Endothelial cell of umbilical vein (primary cell): ENCODE results near the gene GALNT9. TPM values are rescaled to one million over a fixed set of nuclear protein-coding genes. Genes with fewer than 3 reads are reported as not detected.

Experiments used
- BruUV-seq: library from RNA; stranded (reverse); fragments of 400-500 nt; replicated peaks from 2 replicates; lab custom pipeline; 2021; lab: Mats Ljungman, UMichigan
- CTCF ChIA-PET: fragments of 300-600, 350-600 bp; sonication (Branson Sonifier 250); formaldehyde crosslinking; loops from one replicate; lab custom pipeline; 2021; ENCODE audit warnings: antibody characterized with exemption, inconsistent platforms; lab: Charles Lee
- POLR2A ChIA-PET: fragments of 300-600, 350-600 bp; sonication (Branson Sonifier 250); formaldehyde crosslinking; loops from one replicate; lab custom pipeline; 2021; ENCODE audit warnings: antibody characterized with exemption, inconsistent platforms; lab: Charles Lee
- DNase-seq: peaks from one replicate; pipeline ENCODE4 v3.0.0-alpha.2; 2011; ENCODE audit warnings: low read depth, low spot score
- FAIRE-seq: peaks from 2 replicates; lab custom pipeline; 2011; peaks lifted over from hg19 to GRCh38; lab: Jason Lieb, UNC
- H2AFZ ChIP-seq: 2 replicates; pipeline ENCODE4 v1.6.0; 2012; ENCODE audit warnings: low read depth, low read length, control low read depth, inconsistent platforms
- H3K27ac ChIP-seq: 2 replicates; pipeline ENCODE4 v1.5.1; 2011; ENCODE audit warnings: low read depth, mild to moderate bottlenecking, control low read depth, low read length, moderate library complexity; ENCODE audit not compliant: insufficient read depth
- H3K27me3 ChIP-seq, 2 experiments: 2 replicates each; pipeline versions ENCODE4 v1.6.0 to v1.6.1; 2011; ENCODE audit warnings: low read length in 2 of 2, mixed read lengths in 1 of 2; ENCODE audit not compliant: control insufficient read depth in 2 of 2, insufficient read depth in 2 of 2
- H3K36me3 ChIP-seq, 2 experiments: 2 replicates in 1 of 2; 3 replicates in 1 of 2; pipeline ENCODE4 v1.5.1; 2011; ENCODE audit warnings: low read length in 2 of 2, mild to moderate bottlenecking in 1 of 2, moderate library complexity in 1 of 2; ENCODE audit not compliant: control insufficient read depth in 2 of 2, insufficient read depth in 2 of 2; ENCODE audit errors: extremely low read depth in 1 of 2
- H3K4me1 ChIP-seq: 3 replicates; pipeline ENCODE4 v1.5.1; 2011; ENCODE audit warnings: mild to moderate bottlenecking, low read length; ENCODE audit not compliant: control insufficient read depth, insufficient read depth; ENCODE audit errors: extremely low read depth
- H3K4me2 ChIP-seq: 2 replicates; pipeline ENCODE4 v1.6.1; 2011; ENCODE audit warnings: low read length, control low read depth, mixed read lengths; ENCODE audit not compliant: insufficient read depth
- H3K4me3 ChIP-seq, 3 experiments: fragments of 200-600 bp in 1 of 3; sonication (generic), shearing (Covaris generic) in 1 of 3; replicated peaks in 1 of 3; 2 replicates each; pipeline ENCODE4 v1.5.1; 2011 to 2016; ENCODE audit warnings: control low read depth in 3 of 3, low read length in 3 of 3, mild to moderate bottlenecking in 2 of 3, inconsistent platforms in 1 of 3, low read depth in 1 of 3, moderate library complexity in 1 of 3; ENCODE audit not compliant: insufficient read depth in 1 of 3
- H3K79me2 ChIP-seq: 2 replicates; pipeline ENCODE4 v1.6.0; 2012; ENCODE audit warnings: low read length, inconsistent platforms; ENCODE audit not compliant: control insufficient read depth, insufficient read depth
- H3K9ac ChIP-seq: replicated peaks from 2 replicates; pipeline ENCODE3; 2011; ENCODE audit warnings: low read length, control low read depth; ENCODE audit not compliant: insufficient read depth; ENCODE audit errors: extremely low read depth
- H3K9me1 ChIP-seq: replicated peaks from 3 replicates; pipeline ENCODE4 v1.6.0; 2011; ENCODE audit warnings: mild to moderate bottlenecking, low read length; ENCODE audit not compliant: control insufficient read depth, insufficient read depth; ENCODE audit errors: extremely low read depth
- H3K9me3 ChIP-seq: replicated peaks from 2 replicates; pipeline ENCODE4 v1.5.1; 2012; ENCODE audit warnings: low read length, inconsistent platforms; ENCODE audit not compliant: control insufficient read depth, insufficient read depth
- H4K20me1 ChIP-seq: replicated peaks from 2 replicates; pipeline ENCODE3; 2011; ENCODE audit warnings: mild to moderate bottlenecking, low read length; ENCODE audit not compliant: control insufficient read depth, insufficient read depth; ENCODE audit errors: extremely low read depth
- EZH2 ChIP-seq: IDR thresholded peaks from 2 replicates; pipeline ENCODE4 v1.6.1; 2012; ENCODE audit warnings: borderline replicate concordance, low read depth, mild to moderate bottlenecking, moderate library complexity, low read length, inconsistent platforms; ENCODE audit not compliant: severe bottlenecking
- FOS ChIP-seq: IDR thresholded peaks from 2 replicates; pipeline ENCODE4 v1.6.1; 2011; ENCODE audit warnings: mild to moderate bottlenecking, low read length, moderate library complexity, borderline replicate concordance; ENCODE audit not compliant: insufficient read depth
- GATA2 ChIP-seq: IDR thresholded peaks from 2 replicates; pipeline ENCODE4 v1.7.0; 2011; ENCODE audit warnings: low read depth, mild to moderate bottlenecking, moderate library complexity, mixed read lengths, low read length; ENCODE audit not compliant: insufficient read length, insufficient read depth
- JUN ChIP-seq: IDR thresholded peaks from 2 replicates; pipeline ENCODE4 v1.6.1; 2011; ENCODE audit warnings: borderline replicate concordance, low read depth; ENCODE audit not compliant: insufficient read length, insufficient read depth
- MYC ChIP-seq: IDR thresholded peaks from one replicate; pipeline ENCODE4 v1.6.1; 2011; ENCODE audit warnings: mild to moderate bottlenecking, low read depth, low read length
- POLR2A ChIP-seq: IDR thresholded peaks from 2 replicates; pipeline ENCODE4 v1.6.1; 2012; ENCODE audit warnings: low read depth, mild to moderate bottlenecking, control low read depth, low read length
- POLR2AphosphoS5 ChIP-seq: IDR thresholded peaks from 2 replicates; pipeline ENCODE4 v1.6.1; 2012; ENCODE audit warnings: low read depth, mild to moderate bottlenecking, control low read depth, low read length, moderate library complexity; ENCODE audit not compliant: insufficient read depth
- dilution Hi-C: fragments of 300-500 bp; cut with MboI; formaldehyde crosslinking; loops from one replicate; pipeline ENCODE4 v1.15.0; 2019; ENCODE audit warnings: low sequenced_read_pairs; ENCODE audit not compliant: extremely low pct_ligation_motif_present
- intact Hi-C: fragments of 100-400 bp; cut with micrococcal nuclease; formaldehyde crosslinking; loops from one replicate; pipeline ENCODE4 v1.10.0; 2022
- polyA plus RNA-seq, 4 experiments: library from polyadenylated mRNA; depleted of rRNA in 3 of 4; stranded (reverse) in 3 of 4; unstranded in 1 of 4; fragments of >200 nt; gene quantifications; 2 replicates each; pipeline versions ENCODE4 v1.2.1 to v1.2.3, GENCODE V29; 2011 to 2012; ENCODE audit warnings: missing spikeins in 1 of 4
- total RNA-seq: library from RNA; stranded (reverse); gene quantifications from 2 replicates; pipeline ENCODE4 v1.2.3, GENCODE V29; 2021
- TF ChIP-seq, protein P1 (sequence below), 2 donors: IDR thresholded peaks; 1 replicate in 1 of 2; 2 replicates in 1 of 2; pipeline ENCODE4 v1.5.1; 2011; ENCODE audit warnings: low read length in 2 of 2, mild to moderate bottlenecking in 2 of 2, moderate library complexity in 2 of 2, control low read depth in 1 of 2, inconsistent platforms in 1 of 2, low read depth in 1 of 2; ENCODE audit not compliant: insufficient read depth in 1 of 2; ENCODE audit errors: extremely low read depth in 1 of 2
- TF ChIP-seq, protein P2 (sequence below): IDR thresholded peaks from 2 replicates; pipeline ENCODE4 v1.6.1; 2011; ENCODE audit not compliant: insufficient read depth, insufficient read length

The GALNT9 gene
- total and polyA plus RNA-seq, 2 donors (not counting 3 experiments of a cell fraction or from before 2014, with no cell fraction given): 0.14 to 0.73 TPM

- H3K27me3 ChIP-seq: peaks cover 2% of the 10 kb centered on the region in 2 experiments
- H3K9me1 ChIP-seq: no peaks in the 10 kb centered on the region
- H3K36me3 ChIP-seq: no peaks in the 10 kb centered on the region
- no peak overlapping the region for H2AFZ ChIP-seq
- no peak overlapping the region for H3K9ac ChIP-seq
- H3K4me3 ChIP-seq: no peak overlapping the region
- dilution Hi-C loops: no loop called here
- no peak for FAIRE-seq
- no peak for DNase-seq
- no peaks in the 10 kb centered on the region for H4K20me1 ChIP-seq
- H3K9me3 ChIP-seq: no peaks in the 10 kb centered on the region
- TF ChIP-seq MYC: no peak
- TF ChIP-seq FOS: no peak
- no peak for TF ChIP-seq GATA2
- TF ChIP-seq POLR2AphosphoS5: no peak
- no peak for TF ChIP-seq EZH2
- TF ChIP-seq POLR2A: no peak
- TF ChIP-seq JUN: no peak
- TF ChIP-seq, protein P1, sequence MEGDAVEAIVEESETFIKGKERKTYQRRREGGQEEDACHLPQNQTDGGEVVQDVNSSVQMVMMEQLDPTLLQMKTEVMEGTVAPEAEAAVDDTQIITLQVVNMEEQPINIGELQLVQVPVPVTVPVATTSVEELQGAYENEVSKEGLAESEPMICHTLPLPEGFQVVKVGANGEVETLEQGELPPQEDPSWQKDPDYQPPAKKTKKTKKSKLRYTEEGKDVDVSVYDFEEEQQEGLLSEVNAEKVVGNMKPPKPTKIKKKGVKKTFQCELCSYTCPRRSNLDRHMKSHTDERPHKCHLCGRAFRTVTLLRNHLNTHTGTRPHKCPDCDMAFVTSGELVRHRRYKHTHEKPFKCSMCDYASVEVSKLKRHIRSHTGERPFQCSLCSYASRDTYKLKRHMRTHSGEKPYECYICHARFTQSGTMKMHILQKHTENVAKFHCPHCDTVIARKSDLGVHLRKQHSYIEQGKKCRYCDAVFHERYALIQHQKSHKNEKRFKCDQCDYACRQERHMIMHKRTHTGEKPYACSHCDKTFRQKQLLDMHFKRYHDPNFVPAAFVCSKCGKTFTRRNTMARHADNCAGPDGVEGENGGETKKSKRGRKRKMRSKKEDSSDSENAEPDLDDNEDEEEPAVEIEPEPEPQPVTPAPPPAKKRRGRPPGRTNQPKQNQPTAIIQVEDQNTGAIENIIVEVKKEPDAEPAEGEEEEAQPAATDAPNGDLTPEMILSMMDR (IDR thresholded peaks at IDR 0.05; ENCODE audit: extremely low read depth in 1 of 2, insufficient read depth in 1 of 2, low read depth in 1 of 2, low read length in 2 of 2): no peak
- TF ChIP-seq, protein P2, sequence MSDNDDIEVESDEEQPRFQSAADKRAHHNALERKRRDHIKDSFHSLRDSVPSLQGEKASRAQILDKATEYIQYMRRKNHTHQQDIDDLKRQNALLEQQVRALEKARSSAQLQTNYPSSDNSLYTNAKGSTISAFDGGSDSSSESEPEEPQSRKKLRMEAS: no peak
- H3K79me2 ChIP-seq: no peaks in the 10 kb centered on the region
- intact Hi-C loops: no loop called here
- no peaks in the 10 kb centered on the region for H3K4me1 ChIP-seq
- ChIA-PET POLR2A (no interaction called here), CTCF (no interaction called here)
- BruUV-seq: no TSS peak
- H3K4me2 ChIP-seq: no peak overlapping the region
- H3K27ac ChIP-seq: no peak overlapping the region
These were observed 46.5 kb upstream of the GALNT9 start for GRCh38 chr12:132375747-132376463.
